GM19463 (cell line): ENCODE results near the gene CLDN18.
A peak's percentile ranks its signal among the peaks of the same experiment; 100 is the strongest.

Experiments used
- ATAC-seq: cut with Tn5 transposase; IDR thresholded peaks from one replicate; pipeline ENCODE4 v1.9.1; 2021; ENCODE audit warnings: mild to moderate bottlenecking, moderate library complexity; ENCODE audit not compliant: unreplicated experiment

CLDN18 gene

DNA sequence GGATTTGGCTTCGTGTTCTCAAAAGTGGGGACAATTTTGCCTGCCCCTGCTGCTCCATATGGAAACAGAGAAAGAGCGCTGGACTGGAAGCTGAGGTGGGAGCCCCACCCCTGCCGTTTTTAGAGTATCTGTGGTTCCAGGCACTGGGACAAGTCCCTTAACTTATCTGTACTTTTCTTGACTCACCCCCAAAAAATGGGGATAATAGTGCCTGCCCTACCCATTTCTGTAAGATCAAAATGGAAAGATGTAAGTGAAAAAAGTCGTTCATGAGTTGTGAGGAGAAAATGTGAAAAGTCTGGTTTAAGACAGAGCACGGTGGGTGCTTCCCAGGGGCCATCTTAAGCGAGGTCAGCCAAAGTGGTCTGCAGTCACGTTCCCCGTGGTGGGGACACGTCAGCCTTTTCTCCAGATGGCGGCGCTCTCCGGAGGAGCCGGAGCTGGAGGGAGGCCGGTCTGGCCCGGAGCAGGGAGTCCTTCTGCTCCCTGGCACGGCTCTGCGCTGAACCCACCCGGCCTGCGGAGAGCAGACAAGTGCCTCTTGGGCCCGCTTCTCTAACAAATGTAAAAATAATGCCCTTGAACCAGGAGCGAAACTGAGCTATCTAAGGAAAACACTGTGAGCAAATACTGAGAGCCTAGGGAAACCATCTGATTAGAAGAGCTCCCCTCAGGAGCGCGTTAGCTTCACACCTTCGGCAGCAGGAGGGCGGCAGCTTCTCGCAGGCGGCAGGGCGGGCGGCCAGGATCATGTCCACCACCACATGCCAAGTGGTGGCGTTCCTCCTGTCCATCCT, at the start of gene CLDN18:
CLDN18 (plus strand) TSS at position 690 of the 797 bp plus-strand sequence; CDS start at position 751, 61 bp downstream.
- no peak for ATAC-seq

DNA sequence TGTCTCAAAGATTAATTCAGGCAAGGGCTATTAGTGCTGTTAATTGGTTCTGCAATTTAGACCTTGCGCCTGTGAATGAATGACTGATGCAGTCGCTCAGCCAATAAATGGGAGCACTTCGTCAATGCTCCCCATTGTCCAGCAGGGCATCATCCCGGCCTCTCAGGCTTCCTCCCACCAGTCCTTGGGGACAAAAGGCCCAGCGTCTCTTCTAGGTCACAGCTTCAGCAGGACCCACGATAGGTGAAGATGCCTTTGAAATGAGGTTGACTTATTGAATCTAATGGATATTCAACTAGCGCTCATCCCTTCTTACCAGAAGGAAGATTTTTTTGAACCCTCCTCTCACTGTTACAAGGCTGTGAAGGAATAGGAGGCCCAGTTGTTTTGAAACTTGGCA, 47.7 kb upstream of the CLDN18 start:
- ATAC-seq: no peak

DNA sequence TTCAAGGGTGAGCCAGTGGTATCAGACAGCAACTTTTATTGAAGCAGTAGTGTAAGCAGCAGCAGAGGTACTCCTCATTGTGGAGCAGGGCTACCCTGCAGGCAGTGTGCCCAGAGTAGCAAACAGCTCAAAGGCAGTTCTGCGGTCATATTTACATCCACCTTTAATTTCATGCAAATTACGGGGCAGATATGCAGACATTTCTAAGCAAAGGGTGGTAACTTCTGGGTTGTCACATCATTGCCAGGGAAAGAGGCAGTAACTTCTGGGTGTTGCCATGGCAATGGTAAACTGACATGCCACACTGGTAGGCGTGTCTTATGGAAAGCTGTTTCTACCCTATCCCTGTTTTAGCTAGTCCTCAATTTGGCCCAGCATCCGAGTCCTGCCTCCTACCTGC, 46.5 kb upstream of the CLDN18 start:
- ATAC-seq: no peak

DNA sequence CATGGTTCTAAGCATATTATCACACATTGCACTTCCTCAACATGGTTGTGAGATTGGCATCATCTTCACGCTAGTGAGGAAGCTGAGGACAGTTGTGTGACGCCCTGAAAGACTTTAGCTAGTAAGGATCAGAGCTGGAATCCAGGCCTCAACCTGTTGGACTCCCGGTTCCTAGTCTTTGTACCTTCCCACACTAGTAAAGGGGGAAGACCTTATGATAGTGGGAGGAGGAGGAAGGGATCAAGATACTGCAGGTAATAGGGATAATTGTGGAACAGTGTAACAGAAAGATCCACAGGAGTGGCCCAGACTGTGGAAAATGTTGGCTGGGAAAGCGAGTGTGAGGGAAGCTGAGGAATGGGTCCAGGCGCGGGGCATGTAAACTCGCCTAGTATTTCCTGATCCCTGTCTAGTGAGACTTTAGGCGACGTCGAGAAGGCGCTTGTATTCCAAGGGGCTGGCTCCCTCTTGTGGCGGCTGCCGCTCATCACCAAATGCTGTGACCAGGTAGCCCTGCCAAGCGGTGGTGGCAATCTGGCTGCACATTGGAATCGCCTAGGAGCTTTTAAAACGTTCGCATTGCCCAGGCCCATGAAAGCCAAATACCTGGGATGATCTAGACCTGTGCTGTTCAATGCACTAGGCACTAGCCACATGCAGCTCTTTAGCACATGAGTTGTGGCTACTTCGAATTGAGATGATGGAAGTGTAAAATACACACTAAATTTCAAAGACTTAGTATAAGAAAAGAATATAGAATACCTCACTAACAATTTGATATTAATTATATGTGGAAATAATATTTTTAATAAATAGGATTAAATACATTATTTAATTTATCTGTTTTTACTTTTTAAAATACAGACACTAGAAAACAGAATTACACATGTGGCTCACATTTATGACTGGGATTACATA, 38.8 kb upstream of the CLDN18 start:
- peak; percentile 94 for ATAC-seq

DNA sequence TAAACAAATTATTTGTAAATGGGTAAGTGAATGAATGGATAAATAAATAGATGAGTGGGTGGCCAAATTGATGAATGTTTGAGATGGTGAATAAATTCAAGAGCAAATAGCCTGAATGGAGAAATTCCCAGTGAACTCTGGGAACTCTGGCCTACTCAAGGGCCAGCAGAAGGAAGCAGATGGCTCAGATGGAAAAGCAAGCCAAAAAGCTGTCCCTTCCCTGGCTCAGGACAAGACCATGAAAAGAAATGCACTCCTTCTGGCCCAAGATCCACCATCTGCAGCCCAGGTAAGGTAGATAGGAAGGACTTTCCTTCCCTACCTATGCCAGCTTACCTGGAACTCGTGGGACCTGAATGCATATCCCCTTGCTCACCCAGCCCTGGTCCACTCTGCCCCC, 37.6 kb upstream of the CLDN18 start:
- no peak for ATAC-seq

DNA sequence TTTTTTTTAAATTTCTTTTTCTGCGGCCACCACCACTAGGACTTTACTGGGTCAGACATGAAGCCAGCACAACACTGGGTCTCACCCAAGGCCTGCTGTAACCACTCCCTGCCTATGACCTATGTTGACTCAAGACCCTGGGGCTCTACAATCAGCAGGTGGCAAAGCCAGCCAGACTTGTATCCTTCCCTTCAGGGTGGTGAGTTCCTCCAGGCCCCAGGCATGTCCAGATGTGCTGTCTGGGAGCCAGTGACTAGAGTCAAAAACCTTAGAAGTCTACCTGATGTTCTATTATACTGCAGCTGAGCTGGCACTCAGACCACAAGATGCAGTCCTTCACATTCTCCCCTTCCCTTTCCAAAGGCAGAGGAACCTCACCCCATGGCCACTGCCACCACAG, 31.6 kb upstream of the CLDN18 start:
- ATAC-seq: no peak

DNA sequence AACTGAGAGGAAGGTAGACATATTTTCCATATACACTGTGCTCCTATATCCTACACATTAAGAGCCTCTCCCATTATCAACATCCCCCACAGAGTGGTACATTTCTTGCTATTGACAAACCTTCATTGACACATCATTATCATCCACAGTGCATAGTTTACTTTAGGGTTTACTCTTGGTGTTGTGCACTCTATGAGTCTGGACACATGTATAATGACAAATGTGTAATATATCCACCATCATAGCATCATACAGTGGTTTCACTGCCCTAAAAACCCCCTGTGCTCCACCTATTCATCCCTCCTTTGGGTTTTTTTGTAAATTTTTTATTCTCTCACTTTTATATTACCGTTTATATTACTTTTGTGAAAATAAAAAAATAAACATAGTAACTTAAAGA, 22.2 kb upstream of the CLDN18 start:
- ATAC-seq: peak; percentile 21

DNA sequence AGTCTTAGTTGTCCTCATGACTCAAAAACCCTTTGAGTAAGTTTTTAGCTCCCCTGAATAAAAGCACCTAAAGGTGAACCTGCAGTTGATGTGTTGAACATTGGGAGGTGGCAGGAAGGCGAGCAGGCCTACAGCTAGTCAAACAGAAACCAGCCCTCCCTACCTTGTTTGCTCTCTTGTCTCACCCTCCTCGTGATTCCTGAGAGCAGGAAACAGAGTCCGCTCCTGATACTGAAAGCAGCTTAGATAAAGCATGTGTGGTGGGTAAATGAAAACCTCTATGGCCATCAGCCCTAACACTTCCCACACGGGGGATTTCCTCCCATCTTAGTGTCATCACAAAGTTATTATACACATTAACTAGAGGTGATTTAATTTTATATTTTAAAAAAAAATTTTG, 21.8 kb upstream of the CLDN18 start:
- ATAC-seq: peak; percentile 71

DNA sequence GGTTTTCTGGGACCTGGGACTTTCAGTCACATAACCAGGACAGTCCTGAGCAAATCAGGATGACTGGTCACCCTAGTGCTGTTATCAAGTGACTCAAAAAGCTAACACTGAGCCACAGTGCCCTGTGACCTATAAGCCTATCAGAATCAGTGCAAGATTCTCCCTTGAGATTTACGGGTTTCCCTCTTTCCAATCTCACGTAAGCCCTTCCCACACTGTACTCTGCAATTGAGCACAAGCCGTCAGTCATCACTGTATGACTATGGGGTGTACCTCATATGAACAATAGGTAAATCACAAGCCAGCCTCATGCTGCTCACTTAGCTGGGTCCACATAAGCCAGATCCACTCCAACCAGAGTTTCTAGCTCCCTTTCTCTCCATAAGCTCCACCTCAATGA, 21.0 kb upstream of the CLDN18 start:
- ATAC-seq: peak; percentile 63

DNA sequence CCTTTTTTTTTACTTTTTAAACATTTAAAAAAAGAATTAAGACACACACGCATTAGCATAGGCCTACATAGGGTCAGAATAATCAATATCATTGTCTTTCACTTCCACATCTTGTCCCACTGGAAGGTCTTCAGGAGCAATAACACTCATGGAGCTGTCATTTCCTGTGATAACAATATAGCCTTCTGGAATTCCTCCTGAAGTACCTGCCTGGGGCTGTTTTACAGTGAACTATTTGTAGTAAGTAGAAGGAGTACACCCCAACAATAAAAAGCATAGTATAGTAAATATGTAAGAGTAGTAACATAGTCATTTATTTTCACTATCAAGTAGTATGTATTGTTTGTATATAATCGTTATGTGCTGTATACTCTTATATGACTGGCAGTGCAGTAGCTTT, 19.5 kb upstream of the CLDN18 start:
- no peak for ATAC-seq

DNA sequence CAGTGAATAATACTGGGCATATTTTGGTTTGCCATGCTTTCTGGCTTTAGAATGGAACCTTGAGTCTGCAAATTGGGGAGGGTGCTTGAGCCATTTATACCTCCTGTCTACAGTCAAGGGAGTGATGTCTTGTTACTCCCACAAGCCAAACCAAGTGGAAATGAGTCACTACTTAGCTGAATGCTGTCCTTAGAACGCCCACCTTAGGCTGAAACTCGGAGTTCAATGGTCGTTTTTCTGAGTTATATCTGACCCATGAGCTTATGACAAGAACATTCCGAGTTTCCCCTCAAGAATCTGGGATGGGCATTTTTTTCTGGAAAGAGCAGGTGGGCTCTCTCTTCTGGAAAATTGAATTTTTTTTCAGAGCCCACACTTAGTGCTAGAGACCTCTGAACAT, 17.4 kb upstream of the CLDN18 start:
- no peak for ATAC-seq

DNA sequence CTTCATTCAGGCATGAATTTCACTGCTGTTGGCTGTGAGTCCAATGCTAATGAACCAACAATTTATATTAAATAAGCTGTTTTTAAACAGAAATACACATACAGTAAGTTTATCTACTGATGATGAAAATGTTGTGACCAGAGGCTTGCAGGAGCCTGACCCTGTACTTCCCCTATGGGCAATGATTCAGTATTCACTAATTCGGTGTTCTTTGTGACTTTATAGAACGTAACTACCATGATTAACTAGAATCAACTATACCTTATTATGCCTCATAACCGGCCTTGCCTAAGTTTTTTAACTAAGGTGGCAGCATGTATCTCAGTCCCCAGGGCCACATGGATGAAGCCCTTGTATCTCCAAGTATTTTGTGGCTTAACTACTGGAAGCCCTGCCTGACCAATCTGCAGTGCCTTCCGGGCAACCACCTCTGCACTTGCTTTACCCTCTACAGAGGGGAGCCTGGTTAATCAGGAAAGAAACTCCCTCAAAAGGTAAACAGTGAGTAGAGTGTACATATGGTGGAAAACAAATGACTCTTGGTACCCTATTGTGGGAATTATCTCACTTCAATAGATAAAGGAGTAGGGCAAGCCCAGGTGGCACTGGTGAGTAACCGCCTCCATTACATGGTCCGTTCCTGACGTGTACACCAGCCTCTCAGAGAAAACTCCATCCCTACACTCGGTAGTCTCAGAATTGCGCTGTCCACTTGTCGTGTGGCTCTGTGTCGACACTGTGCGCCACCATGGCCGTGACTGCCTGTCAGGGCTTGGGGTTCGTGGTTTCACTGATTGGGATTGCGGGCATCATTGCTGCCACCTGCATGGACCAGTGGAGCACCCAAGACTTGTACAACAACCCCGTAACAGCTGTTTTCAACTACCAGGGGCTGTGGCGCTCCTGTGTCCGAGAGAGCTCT, 11.6 kb upstream of the CLDN18 start:
- ATAC-seq: no peak

DNA sequence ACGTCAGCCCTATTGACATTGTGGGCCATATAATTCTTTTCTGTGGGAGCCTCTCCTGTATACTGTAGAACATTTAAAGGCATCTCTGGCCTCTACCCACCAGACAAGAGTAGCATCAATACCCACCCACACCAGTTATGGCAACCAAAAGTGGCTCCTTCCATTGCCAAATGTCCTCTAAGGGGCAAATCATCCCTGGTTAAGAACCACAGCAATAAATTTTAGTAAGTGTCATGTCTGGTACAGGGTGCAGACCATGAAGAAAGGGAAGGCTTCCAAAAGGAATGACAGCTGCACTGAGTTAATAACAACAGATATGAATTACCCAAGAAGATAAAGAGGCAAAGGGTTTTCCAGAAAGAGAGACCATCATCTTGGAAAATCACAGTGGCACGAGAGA, 6.9 kb upstream of the CLDN18 start:
- ATAC-seq: no peak

DNA sequence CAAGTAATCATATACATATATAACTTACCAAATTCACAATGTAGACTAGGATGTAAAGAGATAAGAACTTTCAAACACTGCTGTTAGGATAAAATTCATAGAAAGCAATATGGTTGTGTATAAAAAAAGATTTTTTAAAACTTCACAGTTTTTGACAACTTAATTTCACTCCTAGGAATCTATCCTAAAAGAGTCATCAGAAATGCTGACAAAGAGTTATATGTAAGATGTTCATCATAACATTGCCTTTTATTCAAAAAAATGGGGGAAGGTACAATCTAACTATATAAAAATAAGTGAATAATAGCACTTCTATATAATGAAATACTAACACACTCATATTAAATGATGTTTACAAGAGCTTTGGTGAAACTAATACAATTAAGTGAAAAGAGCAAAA, 4.3 kb upstream of the CLDN18 start:
- ATAC-seq: no peak

DNA sequence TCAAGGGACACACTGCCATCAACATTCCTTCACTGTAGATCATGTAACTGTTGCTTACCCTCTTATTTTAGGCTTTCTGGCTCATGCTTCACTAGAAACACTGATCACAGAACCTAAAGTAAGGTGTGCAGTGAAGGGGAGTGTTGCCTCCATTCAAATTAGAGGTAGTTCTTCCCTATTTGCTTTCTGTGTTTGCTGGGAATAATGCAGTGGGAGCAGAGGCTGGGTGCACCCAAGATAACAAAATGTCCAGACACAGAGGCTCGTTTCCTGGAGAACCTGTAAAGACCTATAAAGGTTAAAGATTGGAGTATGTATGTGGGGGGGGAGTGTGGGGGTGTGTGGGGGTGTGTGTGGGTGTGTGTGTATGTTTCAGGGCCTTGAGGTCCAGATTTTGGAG, 2.1 kb upstream of the CLDN18 start:
- ATAC-seq: no peak

DNA sequence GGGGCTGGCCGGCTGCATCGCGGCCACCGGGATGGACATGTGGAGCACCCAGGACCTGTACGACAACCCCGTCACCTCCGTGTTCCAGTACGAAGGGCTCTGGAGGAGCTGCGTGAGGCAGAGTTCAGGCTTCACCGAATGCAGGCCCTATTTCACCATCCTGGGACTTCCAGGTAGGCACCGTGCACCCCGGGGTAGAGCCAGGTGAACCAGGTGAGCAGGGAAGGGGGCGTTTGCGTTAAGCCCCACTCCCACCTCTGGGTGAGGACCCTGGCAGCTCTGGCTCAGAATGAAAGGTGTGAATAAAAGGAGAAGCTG, 267 bp downstream of the CLDN18 start:
- ATAC-seq: no peak

DNA sequence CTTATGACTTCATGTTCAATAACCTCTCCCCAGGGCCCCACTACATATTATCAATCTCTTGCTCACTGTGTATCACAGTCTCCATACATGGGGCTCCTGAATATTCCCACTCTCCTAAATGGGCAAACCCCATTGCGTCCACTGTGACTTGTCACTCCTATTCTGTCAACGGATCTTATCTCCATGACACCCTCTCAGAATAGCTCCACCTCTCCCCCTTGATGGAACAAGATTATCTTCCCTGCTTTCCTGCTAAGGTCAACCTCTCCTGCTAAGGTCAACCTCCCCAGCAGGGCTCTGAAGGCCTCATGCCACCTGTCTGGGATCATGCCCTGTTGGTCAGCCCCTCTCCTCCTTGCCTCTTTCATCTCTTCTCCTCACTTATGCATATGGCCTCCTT, 1.8 kb downstream of the CLDN18 start:
- ATAC-seq: no peak

DNA sequence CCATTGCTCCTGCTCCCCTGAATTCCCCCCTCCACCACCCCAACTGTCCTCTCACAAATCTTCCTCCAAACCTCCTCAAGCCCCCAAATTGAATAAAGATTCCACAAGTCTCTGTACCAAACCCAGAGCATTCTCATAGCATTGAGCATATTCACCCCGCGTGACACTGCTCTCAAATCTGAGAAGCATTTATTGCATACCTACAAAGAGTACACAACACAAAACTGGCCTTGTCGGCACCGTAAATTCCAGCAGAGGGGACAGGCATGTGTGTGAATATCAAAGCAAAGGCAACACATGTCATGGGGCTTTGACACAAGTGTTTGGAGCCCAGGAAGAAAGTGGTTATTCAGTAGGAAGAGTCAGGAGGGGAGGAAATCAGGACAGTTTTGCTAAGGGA, 2.6 kb downstream of the CLDN18 start:
- no peak for ATAC-seq

DNA sequence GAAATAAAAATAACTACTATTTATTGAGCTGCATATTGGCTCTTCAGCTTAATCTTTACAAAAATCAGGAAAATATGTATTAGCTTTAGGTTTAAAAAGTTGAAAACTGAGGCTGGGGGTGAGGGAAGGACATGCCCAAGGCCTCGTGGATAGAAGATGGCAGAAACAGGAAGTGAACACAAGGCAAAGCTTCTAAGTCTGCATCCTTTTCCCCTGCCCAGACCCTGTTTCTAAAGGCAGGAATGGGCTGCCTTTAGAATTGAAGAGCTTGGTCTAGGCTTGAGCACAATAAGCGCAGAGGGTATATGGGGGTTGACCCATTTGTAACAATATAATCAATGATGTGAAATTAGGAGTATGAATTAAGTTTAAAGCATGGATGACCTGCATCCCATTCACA, 6.1 kb downstream of the CLDN18 start:
- no peak for ATAC-seq

DNA sequence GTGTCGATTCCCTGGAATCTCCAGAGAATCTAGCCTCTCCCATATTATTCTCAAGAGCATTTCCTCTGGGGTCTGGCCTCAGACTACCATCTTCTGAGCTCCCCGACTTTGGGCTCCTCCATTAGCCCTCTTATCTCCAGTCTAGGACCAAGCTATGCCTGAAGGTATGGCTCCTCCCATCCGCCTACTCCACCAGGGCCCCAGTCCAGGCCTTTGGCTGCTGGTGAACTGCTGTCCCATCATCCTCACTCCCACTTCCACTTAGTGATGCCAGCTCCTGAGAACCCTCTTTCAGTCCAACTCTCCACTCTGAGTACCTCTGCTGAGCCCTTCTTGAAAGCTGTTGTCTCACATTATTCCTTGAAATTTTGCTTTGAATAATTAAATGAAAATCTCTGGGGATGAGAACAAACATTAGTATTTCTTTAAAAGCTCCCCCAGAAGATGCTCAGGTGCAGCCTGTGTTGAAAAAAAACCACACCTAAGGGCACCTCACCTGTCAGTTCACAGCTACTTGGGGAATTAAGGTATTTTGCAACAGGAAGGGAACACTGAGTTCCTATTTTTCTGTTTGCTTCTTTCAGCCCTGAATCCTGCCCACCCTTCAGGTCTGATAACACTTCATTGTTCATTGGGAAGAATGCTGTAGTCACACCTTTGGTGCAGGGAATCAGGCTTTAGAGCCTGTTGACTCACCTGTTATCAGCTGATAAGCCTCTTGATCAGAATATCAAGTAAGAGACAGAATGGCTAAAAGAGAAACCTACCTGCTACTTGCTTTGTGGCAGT, 9.5 kb downstream of the CLDN18 start:
- no peak for ATAC-seq
